ENCODE data around the gene EIF5A2. TPM values are rescaled to one million over a fixed set of nuclear protein-coding genes. Genes with fewer than 3 reads are reported as not detected.
A peak's percentile ranks its signal among the peaks of the same experiment; 100 is the strongest.

The EIF5A2 gene
- total RNA-seq, 1 donor from 2014 or later, result 9.5 TPM

- DNase-seq (ENCODE audit: low read depth) (peak; percentile 87), FAIRE-seq (peak; percentile 36)
- peak within 1 kb of the TSS; percentile 66 for H3K4me3 ChIP-seq (ENCODE audit: low read depth, low read length)
- TF ChIP-seq, protein P1, sequence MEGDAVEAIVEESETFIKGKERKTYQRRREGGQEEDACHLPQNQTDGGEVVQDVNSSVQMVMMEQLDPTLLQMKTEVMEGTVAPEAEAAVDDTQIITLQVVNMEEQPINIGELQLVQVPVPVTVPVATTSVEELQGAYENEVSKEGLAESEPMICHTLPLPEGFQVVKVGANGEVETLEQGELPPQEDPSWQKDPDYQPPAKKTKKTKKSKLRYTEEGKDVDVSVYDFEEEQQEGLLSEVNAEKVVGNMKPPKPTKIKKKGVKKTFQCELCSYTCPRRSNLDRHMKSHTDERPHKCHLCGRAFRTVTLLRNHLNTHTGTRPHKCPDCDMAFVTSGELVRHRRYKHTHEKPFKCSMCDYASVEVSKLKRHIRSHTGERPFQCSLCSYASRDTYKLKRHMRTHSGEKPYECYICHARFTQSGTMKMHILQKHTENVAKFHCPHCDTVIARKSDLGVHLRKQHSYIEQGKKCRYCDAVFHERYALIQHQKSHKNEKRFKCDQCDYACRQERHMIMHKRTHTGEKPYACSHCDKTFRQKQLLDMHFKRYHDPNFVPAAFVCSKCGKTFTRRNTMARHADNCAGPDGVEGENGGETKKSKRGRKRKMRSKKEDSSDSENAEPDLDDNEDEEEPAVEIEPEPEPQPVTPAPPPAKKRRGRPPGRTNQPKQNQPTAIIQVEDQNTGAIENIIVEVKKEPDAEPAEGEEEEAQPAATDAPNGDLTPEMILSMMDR (IDR thresholded peaks at IDR 0.05; ENCODE audit: insufficient read depth, low read length, severe bottlenecking), result peak; percentile 29
- peaks cover 2% of the 10 kb centered on the region for H3K36me3 ChIP-seq (ENCODE audit: control insufficient read depth, insufficient read depth, low read length)
- no peaks in the 10 kb centered on the region for H3K27me3 ChIP-seq (ENCODE audit: control insufficient read depth, insufficient read depth, low read length)
These were observed 38.5 kb downstream of the EIF5A2 start, which contains the start of gene RPL22L1 for GRCh38 chr3:170869645-170870593. Gene RPL22L1 (minus strand): TSS chr3:170870195. CDS start chr3:170870167, 28 bp downstream.

- FAIRE-seq (no peak), DNase-seq (ENCODE audit: low read depth) (peak; percentile 14)
- Histone ChIP-seq H3K36me3 (ENCODE audit: control insufficient read depth, insufficient read depth, low read length) (peaks cover 2% of the 10 kb centered on the region), H3K27me3 (ENCODE audit: control insufficient read depth, insufficient read depth, low read length) (no peaks in the 10 kb centered on the region), H3K4me3 (ENCODE audit: low read depth, low read length) (peak overlapping the region; percentile 66)
- TF ChIP-seq, protein P1 (IDR thresholded peaks at IDR 0.05; ENCODE audit: insufficient read depth, low read length, severe bottlenecking), result no peak
These were observed 39.2 kb downstream of the EIF5A2 start for GRCh38 chr3:170869239-170869590.

DNA sequence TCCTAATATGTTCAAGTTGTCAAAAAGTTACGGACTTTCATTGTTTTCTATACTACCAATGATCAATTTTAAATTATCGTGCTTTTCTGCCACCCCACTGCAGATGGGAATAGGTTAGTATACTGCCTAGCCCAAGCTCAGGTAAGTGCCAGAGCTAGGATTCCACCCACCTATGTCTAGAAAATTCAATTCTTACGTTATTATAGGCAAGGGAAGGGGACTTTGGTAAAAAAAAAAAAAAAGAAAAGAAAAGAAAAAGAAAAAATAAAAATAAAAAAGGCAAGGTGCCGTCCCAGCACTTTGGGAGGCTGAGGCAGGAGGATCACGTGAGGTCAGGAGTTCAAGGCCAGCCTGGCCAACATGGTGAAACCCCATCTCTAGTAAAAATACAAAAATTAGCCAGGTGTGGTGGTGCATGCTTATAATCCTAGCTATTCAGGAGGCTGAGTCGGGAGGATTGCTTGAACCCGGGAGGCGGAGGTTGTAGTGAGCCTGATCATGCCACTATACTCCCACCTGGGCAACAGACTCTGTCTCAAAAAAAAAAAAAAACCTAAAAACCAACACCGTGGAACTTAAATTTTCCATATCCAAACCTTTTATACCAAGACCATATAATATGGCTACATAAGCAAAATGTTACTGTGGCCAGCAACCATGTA, 39.7 kb downstream of the EIF5A2 start:
- Histone ChIP-seq H3K36me3 (ENCODE audit: control insufficient read depth, insufficient read depth, low read length) (peaks cover 2% of the 10 kb centered on the region), H3K27me3 (ENCODE audit: control insufficient read depth, insufficient read depth, low read length) (no peaks in the 10 kb centered on the region), H3K4me3 (ENCODE audit: low read depth, low read length) (peak overlapping the region; percentile 66)
- FAIRE-seq, result no peak
- DNase-seq (ENCODE audit: low read depth), result no peak
- TF ChIP-seq, protein P1 (IDR thresholded peaks at IDR 0.05; ENCODE audit: insufficient read depth, low read length, severe bottlenecking), result no peak

DNA sequence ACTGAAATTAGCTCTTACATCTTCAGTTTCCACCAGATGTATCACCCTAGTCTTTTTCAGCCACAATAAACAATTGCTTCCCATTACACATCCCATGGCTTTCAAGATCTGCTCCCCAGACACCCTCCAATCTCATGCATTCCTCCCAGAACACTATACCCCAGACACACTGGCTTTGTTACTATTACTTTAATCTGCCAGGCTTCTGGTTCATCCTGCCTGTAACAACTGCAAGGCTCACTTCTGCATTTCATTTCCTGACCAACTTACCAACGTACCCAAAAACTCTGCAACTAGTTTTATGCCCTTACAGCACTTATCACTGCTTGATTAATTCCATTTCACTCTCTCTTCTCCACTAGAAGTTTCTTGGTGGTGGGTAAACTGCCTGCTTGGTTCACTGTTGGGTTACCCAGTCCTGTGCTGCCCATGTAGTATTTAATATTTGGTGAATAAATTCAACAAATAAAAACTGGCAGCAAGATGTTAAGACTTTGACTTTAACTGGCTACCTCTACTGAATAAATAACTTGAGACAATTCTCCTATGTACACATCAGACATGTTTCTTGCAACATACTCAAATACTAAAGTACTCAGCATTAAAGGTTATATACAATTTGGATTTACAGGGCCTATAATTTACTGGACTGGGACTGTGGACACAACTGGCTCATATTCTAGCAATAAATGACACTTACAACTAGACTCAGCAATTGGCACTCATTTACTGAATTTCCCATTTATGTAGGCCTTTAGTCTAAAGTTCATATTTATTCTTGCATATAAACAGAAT, 41.1 kb downstream of the EIF5A2 start:
- H3K36me3 ChIP-seq (ENCODE audit: control insufficient read depth, insufficient read depth, low read length), result peaks cover 2% of the 10 kb centered on the region
- no peak overlapping the region for H3K4me3 ChIP-seq (ENCODE audit: low read depth, low read length)
- no peaks in the 10 kb centered on the region for H3K27me3 ChIP-seq (ENCODE audit: control insufficient read depth, insufficient read depth, low read length)
- FAIRE-seq (no peak), DNase-seq (ENCODE audit: low read depth) (no peak)
- TF ChIP-seq, protein P1 (IDR thresholded peaks at IDR 0.05; ENCODE audit: insufficient read depth, low read length, severe bottlenecking), result no peak

DNA sequence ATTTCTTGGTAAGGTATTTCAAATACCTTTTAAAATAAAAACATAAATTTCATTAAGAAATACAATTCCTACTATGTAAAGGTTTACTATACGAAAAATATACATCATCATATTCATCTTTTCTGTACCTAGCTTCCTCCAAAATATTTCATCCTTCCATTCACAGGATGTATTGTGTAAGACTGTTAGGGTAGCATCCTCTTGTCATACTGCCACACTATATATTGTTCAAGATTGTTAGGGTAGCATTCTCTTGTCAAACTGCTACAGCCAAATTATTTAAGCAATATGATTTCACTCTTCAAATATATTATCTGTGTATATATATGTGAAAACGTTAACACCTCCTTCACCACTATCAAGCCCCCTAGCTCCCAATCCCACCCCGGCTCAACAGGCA, 41.9 kb downstream of the EIF5A2 start:
- Histone ChIP-seq H3K27me3 (ENCODE audit: control insufficient read depth, insufficient read depth, low read length) (no peaks in the 10 kb centered on the region), H3K36me3 (ENCODE audit: control insufficient read depth, insufficient read depth, low read length) (peaks cover 2% of the 10 kb centered on the region), H3K4me3 (ENCODE audit: low read depth, low read length) (no peak overlapping the region)
- no peak for DNase-seq (ENCODE audit: low read depth)
- no peak for FAIRE-seq
- TF ChIP-seq, protein P1 (IDR thresholded peaks at IDR 0.05; ENCODE audit: insufficient read depth, low read length, severe bottlenecking), result no peak

All from bronchial epithelial cell (primary cell).